Measurements from ENCODE around the gene SLAIN1.

- TF ChIP-seq CTCF (conservative IDR thresholded peaks at IDR 0.05; ENCODE audit: low read depth, low read length) (no peak), POLR2A (IDR thresholded peaks at IDR 0.05; ENCODE audit: low read depth, low read length) (no peak), RFX5 (IDR thresholded peaks at IDR 0.05; ENCODE audit: low read depth, low read length) (no peak)
Measured at GRCh38 chr13:77740097-77740735, 42.7 kb downstream of the SLAIN1 start.
